HG03378 (cell line): ENCODE measurements around the gene THAP5.
"Not testable (repeated sequence)": the region's sequence is repeated elsewhere in the genome, so short reads cannot be mapped to it uniquely, and the experiment has no call there.

Experiments
- ATAC-seq: cut with Tn5 transposase; IDR thresholded peaks from one replicate; pipeline ENCODE4 v1.9.1; 2021; ENCODE audit warnings: mild to moderate bottlenecking, moderate library complexity; ENCODE audit not compliant: unreplicated experiment

Gene THAP5

DNA sequence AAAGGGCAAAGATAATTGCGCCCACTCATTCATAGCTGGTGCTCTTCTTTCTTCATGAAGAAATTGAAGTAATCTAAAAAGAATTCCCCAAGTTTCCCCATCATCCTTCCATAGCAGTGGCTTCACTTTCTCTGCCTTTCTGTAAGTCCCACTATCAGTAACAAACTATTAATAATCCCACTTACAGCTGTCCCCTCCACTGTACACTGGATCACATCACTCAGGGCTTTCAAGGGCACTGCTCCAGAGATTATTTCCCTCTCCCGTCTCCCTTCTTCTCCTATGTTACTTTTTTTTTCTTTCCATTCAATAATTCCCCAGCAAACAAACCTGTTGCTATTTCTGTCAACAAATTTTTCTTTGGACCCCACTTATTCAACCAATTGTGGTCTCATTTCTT is 16.3 kb upstream of the THAP5 start:
- ATAC-seq = no peak

GRCh38 chr7:108584211-108584610 is 14.7 kb upstream of the THAP5 start:
- no peak for ATAC-seq

DNA sequence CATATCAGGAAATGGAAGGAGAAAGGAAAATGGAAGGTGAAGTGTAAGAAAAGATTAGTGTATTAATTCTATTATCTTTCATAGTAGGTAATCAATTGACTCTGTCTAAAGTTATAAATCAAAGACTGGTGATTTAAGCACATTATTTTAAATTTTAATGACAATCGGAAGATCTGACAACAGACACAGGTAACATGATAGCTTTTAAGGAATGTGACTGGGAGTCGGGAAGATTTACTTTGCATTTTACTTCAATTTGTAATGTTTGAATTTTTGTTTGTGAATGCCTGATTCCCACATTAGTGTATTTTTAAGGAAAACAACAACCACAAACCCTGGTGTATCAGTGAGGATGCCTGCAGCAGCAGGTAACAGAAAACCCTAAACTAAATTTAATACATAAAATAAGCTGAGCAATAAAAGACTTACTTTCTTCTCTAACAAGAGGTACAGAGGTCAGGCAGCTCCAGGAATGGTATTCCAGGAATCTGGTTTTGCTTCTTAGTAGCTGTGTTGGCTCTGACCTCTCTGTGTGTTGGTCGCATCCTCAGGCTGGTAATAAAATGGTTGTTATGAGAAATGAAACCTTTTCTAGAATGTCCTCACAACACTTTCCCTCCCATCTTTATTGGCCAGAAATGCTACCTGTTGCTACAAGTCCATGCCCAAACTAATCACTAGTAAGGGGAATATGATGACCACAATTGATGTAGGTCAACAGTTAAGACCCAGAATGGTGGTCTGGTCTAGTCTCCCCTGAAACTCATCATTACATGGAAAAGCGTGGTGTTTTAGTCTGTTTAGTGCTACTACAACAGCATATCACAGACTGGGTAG is 12.4 kb upstream of the THAP5 start:
- no peak for ATAC-seq

GRCh38 chr7:108580298-108580697 is 10.8 kb upstream of the THAP5 start:
- no peak for ATAC-seq

GRCh38 chr7:108578937-108579336 is 9.4 kb upstream of the THAP5 start:
- ATAC-seq = no peak

- ATAC-seq = no peak
Observed at GRCh38 chr7:108576116-108576515, 6.6 kb upstream of the THAP5 start.

- ATAC-seq = no peak
Observed at GRCh38 chr7:108575156-108575555, 5.7 kb upstream of the THAP5 start.

DNA sequence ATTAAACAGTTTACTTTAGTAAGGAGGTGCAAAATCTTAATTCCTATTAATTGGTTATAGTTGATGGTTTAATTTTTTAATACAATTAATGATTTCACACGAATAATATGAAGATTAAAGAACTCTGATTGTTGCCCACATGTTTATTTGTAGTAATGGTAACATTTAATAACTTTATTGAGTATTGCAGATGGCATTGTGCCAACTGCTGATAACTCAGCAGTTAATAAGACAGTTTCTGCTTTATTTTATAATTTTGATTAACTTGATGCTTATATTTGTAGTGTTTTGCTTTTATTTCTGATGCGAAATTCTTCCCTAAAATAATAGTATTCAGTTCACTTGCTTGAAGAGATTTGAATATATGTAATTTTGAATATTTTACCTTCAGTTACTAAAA is 3.0 kb upstream of the THAP5 start:
- no peak for ATAC-seq

DNA sequence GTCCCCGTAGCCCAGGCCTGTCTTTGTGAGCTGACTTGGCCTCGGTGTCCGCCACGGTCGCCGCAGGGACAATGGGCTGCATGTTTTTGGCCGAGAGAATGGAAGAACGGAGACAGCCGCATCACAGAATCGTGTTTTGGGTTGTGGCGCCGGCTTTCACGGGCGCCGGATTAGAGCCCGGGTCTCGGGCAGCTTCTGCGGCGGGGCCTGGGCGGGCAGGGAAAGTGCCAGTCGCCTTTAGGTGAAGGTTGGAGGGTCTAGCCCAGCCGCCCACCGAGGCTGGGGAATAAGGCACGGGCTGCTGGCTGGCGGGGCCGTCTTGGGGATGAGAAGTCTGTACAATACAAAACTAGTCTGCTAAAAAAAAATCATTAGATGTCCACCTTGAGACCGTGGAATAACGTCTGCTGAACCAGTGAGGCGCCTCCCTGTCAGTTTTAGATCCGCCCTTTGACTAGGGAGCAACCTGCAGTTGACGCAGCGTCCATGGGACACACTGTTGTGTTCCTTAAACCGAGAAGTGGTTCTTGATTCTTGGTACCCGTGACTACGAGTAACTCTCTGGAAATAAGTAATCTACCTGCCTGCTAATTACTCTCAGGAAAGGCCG is 745 bp upstream of the THAP5 start:
- ATAC-seq = peak; percentile 23

DNA sequence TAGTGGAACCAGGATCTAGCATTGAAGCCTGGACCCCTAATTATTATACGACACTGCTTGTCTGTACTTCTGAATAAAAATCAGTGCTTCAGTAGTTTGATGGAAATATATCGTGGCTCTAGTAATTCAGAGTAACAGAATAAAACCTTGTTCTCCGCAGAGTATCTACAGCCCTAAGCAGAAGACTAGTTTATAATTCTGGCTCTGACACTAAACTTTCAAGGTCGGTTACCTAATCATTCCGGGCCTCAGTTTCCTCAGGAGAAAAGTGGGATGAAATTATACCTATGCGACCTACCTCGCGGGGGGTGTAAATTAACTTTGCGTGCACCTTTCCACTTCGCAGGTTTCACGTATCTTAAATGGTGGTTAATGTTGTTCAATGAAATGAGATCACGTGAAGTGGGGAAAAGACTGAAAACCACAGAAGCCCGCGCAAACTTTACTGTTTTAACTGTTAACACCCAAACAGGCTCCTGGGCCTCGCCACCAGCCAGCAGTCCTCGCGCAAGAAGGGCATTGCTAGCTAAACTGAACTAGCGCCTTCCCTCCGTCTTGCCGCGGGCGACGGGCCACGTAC is 615 bp downstream of the THAP5 start:
- ATAC-seq = no peak

DNA sequence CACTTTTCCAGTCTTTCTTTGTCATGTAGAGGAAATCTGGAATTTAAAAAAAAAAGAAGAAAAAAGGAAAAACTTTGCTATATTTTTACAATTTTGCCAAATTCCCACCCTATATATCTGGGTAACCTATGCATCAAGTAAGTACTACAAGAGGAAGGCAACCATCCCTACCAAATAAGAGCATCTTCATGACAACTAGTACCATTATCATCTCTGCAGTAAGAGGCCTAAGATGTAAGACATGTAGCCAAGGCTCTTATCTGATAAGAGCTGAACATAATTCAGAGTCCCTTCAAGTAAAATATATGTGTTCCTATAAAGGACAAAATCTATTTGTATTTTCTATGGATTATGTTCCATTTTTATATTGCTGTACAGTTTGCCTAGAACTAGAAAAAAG is 3.5 kb downstream of the THAP5 start:
- no peak for ATAC-seq

GRCh38 chr7:108561047-108561619 is 8.4 kb downstream of the THAP5 start:
- no peak for ATAC-seq

- no peak for ATAC-seq
Observed at GRCh38 chr7:108559253-108559652, 10.3 kb downstream of the THAP5 start.

DNA sequence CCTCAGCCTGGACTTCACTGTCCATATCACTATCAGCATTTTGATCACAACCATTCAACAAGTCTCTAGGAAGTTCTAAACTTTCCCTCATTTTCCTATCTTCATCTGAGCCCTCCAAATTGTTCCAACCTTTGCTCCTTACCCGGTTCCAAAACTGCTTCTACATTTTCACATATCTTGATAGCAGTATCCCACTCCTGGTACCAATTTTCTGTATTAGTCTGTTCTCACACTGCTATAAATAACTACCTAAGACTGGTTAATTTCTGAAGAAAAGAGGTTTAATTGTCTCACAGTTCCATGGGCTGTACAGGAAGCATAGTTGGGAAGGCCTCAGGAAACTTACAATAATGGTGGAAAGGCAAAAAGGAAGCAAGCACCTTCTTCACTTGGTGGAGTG is 11.9 kb downstream of the THAP5 start:
- ATAC-seq = no peak

DNA sequence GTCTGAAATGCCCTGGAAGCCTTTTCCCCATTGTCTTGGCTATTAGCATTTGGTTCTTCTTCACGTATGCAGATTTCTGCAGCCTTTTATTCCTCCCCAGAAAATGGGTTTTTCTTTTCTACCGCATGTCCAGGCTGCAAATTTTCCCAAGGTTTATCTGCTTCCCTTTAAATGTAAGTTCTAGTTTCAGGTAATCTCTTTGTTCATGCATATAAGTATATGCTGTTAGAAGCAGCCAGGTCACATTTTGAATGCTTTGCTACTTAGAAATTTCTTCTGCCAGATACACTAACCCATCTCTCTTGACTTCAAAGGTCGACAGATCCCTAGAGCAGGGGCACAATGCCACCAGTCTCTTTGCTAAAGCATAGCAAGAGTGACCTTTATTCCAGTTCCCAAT is 12.3 kb downstream of the THAP5 start:
- ATAC-seq = no peak

- not testable (repeated sequence) for ATAC-seq
Observed at GRCh38 chr7:108556665-108557064, 12.8 kb downstream of the THAP5 start.

DNA sequence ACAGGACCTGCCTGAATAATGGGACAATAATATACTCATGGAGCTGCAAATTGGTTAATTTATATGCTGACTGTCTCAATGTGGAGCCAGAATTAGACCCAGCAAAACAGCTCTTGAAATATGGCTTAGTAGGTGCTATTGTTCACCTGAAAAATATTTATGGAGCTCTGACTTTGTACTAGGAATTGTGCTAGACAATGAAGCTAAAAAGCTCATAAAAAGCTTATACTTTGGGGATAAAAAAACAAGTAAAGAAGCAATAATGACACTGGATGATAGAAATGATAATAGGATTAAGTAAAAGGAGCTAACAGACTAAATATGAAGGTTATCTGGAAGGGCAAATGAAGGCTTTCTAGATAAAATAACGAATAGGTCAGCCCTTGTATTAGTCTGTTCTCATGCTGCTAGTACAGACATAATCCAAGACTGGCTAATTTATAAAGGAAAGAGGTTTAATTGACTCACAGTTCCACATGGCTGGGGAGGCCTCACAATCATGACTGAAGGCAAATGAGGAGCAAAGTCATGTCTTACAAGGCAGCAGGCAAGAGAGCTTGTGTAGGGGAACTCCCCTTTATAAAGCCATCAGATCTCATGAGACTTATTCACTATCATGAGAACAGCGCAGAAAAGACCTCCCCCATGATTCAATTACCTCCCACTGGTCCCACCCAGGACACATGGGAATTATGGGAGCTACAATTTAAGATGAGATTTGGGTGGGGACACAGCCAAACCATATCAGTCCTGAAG is 21.2 kb downstream of the THAP5 start:
- ATAC-seq = not testable (repeated sequence)

- no peak for ATAC-seq
Observed at GRCh38 chr7:108541478-108541877, 28.0 kb downstream of the THAP5 start.

- ATAC-seq = not testable (repeated sequence)
Observed at GRCh38 chr7:108538685-108539084, 30.8 kb downstream of the THAP5 start.

DNA sequence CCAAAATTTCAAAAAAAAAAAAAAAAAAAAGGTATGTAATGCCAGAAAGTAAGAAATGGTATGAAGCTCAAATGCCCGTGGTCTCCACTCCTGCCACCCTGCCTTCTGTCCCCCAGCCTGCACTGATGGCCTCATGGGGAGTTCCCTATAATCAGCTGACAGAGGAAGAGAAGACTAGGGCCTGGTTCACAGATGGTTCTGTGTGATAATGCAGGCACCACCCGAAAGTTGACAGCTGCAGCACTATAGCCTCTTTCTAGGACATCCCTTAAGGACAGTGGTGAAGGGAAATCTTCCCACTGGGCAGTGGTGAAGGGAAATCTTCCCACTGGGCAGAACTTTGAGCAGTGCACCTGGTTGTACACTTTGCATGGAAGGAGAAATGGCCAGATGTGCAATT is 31.3 kb downstream of the THAP5 start:
- ATAC-seq = not testable (repeated sequence)

- no peak for ATAC-seq
Observed at GRCh38 chr7:108537229-108537628, 32.3 kb downstream of the THAP5 start.
